Sigmoid colon (tissue), 7 donors: ENCODE data around the gene TTLL3. TPM values are rescaled to one million over a fixed set of nuclear protein-coding genes. Genes with fewer than 3 reads are reported as not detected.

ENCODE experiments used
- DNase-seq: peaks from one replicate; pipeline ENCODE4 v3.0.0-alpha.2; 2019
- H3K27ac ChIP-seq, 4 donors: fragments of 200-600 bp; sonication (generic); one replicate each; pipeline ENCODE4 v1.5.1; 2016 to 2019; ENCODE audit warnings: mild to moderate bottlenecking in 1 of 4
- H3K27me3 ChIP-seq, 3 donors: fragments of 200-600 bp; sonication (generic); one replicate each; pipeline ENCODE4 v1.5.1; 2019; ENCODE audit warnings: mild to moderate bottlenecking in 1 of 3
- H3K36me3 ChIP-seq, 4 donors: fragments of 200-600 bp; sonication (generic); one replicate each; pipeline ENCODE4 v1.5.1; 2016 to 2019
- H3K4me1 ChIP-seq, 4 donors: fragments of 200-600 bp; sonication (generic); one replicate each; pipeline ENCODE4 v1.5.1; 2017 to 2019
- H3K4me3 ChIP-seq, 4 donors: fragments of 200-600 bp; sonication (generic); one replicate each; pipeline ENCODE4 v1.5.1; 2017 to 2019; ENCODE audit warnings: mild to moderate bottlenecking in 2 of 4, moderate library complexity in 1 of 4
- H3K9me3 ChIP-seq, 4 donors: fragments of 200-600 bp in 3 of 4; sonication (generic) in 3 of 4; one replicate each; pipeline versions ENCODE4 v1.5.1 to v1.6.1; 2013 to 2019
- CTCF ChIP-seq, 4 experiments: fragments of 450-650 bp in 3 of 4; fragments of 200-600 bp in 1 of 4; IDR thresholded peaks; one replicate each; pipeline ENCODE4 v1.5.1; 2016 to 2019; ENCODE audit warnings: antibody characterized with exemption in 4 of 4, mild to moderate bottlenecking in 3 of 4, moderate library complexity in 2 of 4
- EP300 ChIP-seq, 4 donors: sonication (generic); formaldehyde crosslinking; IDR thresholded peaks; one replicate each; pipeline ENCODE4 v1.6.1; 2017; ENCODE audit warnings: antibody characterized with exemption in 4 of 4
- POLR2A ChIP-seq, 2 donors: fragments of 450-650 bp; IDR thresholded peaks; one replicate each; pipeline ENCODE4 v1.6.1; 2016; ENCODE audit warnings: antibody characterized with exemption in 2 of 2, mild to moderate bottlenecking in 2 of 2, moderate library complexity in 2 of 2
- POLR2AphosphoS5 ChIP-seq, 4 donors: sonication (generic); formaldehyde crosslinking; IDR thresholded peaks; one replicate each; pipeline ENCODE4 v1.6.1; 2017; ENCODE audit warnings: antibody characterized with exemption in 4 of 4
- WGBS, 2 donors: extraction: QIAGEN DNeasy Blood & Tissue Kit; methylation state at CpG; one replicate each; pipeline ENCODE4 v1.1.7; 2013; 5-methylcytosine and 5-hydroxymethylcytosine counted together
- intact Hi-C: fragments of 100-400 bp; cut with DNase I; formaldehyde crosslinking; loops from one replicate; pipeline ENCODE4 v1.15.1; 2023
- polyA plus RNA-seq, 3 donors: library from polyadenylated mRNA; stranded (reverse); fragments of 200-250 nt; gene quantifications; one replicate each; pipeline ENCODE4 v1.2.3, GENCODE V29; 2013
- total RNA-seq, 4 donors: library from RNA; depleted of rRNA; stranded (reverse); fragments of >200 nt; gene quantifications; one replicate each; pipeline ENCODE4 v1.1.0, GENCODE V29; 2016
- donor health status: healthy with polysubstance abuse.
- donor health status: Bipolar disorder and iron deficiency.
- donor health status: healthy.

Gene TTLL3
- total RNA-seq (100 to 1,000 TPM in 1 of 4 donors, 10 to 100 TPM in 3; 32.9 to 117 (median 45.1) TPM), polyA plus RNA-seq (10 to 100 TPM in 1 of 3 donors, 1 to 10 TPM in 2; 4.4 to 46.4 (median 9.0) TPM)

GRCh38 chr3:9809615-9810432 is at the start of gene TTLL3:
TTLL3 (plus strand) TSS chr3:9810262; CDS start chr3:9810662, 400 bp downstream.
- 1% methylated on average over 76 of the region's 76 CpGs for WGBS, 2 donors

GRCh38 chr3:9760779-9761505 is 49.1 kb upstream of the TTLL3 start:
- no peaks in the 10 kb centered on the region for H3K4me1 ChIP-seq
- WGBS, 2 donors: 97% methylated on average over 10 of the region's 10 CpGs
- intact Hi-C loops: no loop called here
- no peak overlapping the region for H3K27ac ChIP-seq
- H3K4me3 ChIP-seq: no peak overlapping the region
- H3K27me3 ChIP-seq: no peaks in the 10 kb centered on the region
- DNase-seq: no peak
- H3K36me3 ChIP-seq: peaks cover 4 to 86% (median 37%) of the 10 kb centered on the region in 4 donors
- H3K9me3 ChIP-seq: no peaks in the 10 kb centered on the region
- TF ChIP-seq EP300 (IDR thresholded peaks at IDR 0.05): no peak
- no peak for TF ChIP-seq POLR2A (IDR thresholded peaks at IDR 0.05)
- TF ChIP-seq POLR2AphosphoS5 (IDR thresholded peaks at IDR 0.05): no peak
- no peak for TF ChIP-seq CTCF (IDR thresholded peaks at IDR 0.05)

More at GRCh38 chr3:9809615-9810432, at the start of gene TTLL3:
- peaks cover 0 to 17% (median 13%) of the 10 kb centered on the region in 4 donors for H3K4me1 ChIP-seq
- intact Hi-C loops: loop anchor here (5.0 kb wide), 1 partner anchor 93 kb away; no protein-coding TSS in a partner anchor
- H3K27ac ChIP-seq: peak within 1 kb of the TSS; percentile 95 to 98 (median 96)
- no peaks in the 10 kb centered on the region for H3K9me3 ChIP-seq
- H3K36me3 ChIP-seq: peaks cover 15 to 36% (median 21%) of the 10 kb centered on the region in 4 donors
- no peaks in the 10 kb centered on the region for H3K27me3 ChIP-seq
- H3K4me3 ChIP-seq: peak within 1 kb of the TSS; percentile 54 to 92 (median 90)
- TF ChIP-seq POLR2AphosphoS5 (IDR thresholded peaks at IDR 0.05) (peak; percentile 19 to 79 (median 47)), EP300 (IDR thresholded peaks at IDR 0.05) (no peak), POLR2A (IDR thresholded peaks at IDR 0.05) (peak in 1 of 2 donors; percentile 21), CTCF (IDR thresholded peaks at IDR 0.05) (no peak)
- peak; percentile 92 for DNase-seq

- Histone ChIP-seq H3K27ac (no peak overlapping the region), H3K27me3 (no peaks in the 10 kb centered on the region), H3K4me3 (no peak overlapping the region), H3K4me1 (peaks cover 0 to 3% (median under 1%) of the 10 kb centered on the region in 4 donors), H3K9me3 (no peaks in the 10 kb centered on the region), H3K36me3 (peaks cover 0 to 79% (median 27%) of the 10 kb centered on the region in 4 donors)
- TF ChIP-seq POLR2AphosphoS5 (IDR thresholded peaks at IDR 0.05) (no peak), CTCF (IDR thresholded peaks at IDR 0.05) (no peak), EP300 (IDR thresholded peaks at IDR 0.05) (no peak), POLR2A (IDR thresholded peaks at IDR 0.05) (no peak)
- DNase-seq: no peak
- intact Hi-C loops: no loop called here
- WGBS, 2 donors: 94 to 95% methylated on average over 5 of the region's 5 CpGs
These were observed 48.1 kb upstream of the TTLL3 start for GRCh38 chr3:9761919-9762318.

GRCh38 chr3:9762871-9763270 is 47.2 kb upstream of the TTLL3 start:
- TF ChIP-seq POLR2A (IDR thresholded peaks at IDR 0.05) (no peak), EP300 (IDR thresholded peaks at IDR 0.05) (no peak), CTCF (IDR thresholded peaks at IDR 0.05) (no peak), POLR2AphosphoS5 (IDR thresholded peaks at IDR 0.05) (no peak)
- 93 to 96% methylated on average over 8 of the region's 8 CpGs for WGBS, 2 donors
- no peak overlapping the region for H3K27ac ChIP-seq
- DNase-seq: no peak
- intact Hi-C loops: no loop called here
- H3K36me3 ChIP-seq: peaks cover 0 to 69% (median 19%) of the 10 kb centered on the region in 4 donors
- no peak overlapping the region for H3K4me3 ChIP-seq
- H3K4me1 ChIP-seq: peaks cover 0 to 11% (median 6%) of the 10 kb centered on the region in 4 donors
- H3K27me3 ChIP-seq: no peaks in the 10 kb centered on the region
- no peaks in the 10 kb centered on the region for H3K9me3 ChIP-seq
